Measurements from ENCODE around the gene METTL23. TPM values are rescaled to one million over a fixed set of nuclear protein-coding genes. Genes with fewer than 3 reads are reported as not detected.

Gene METTL23
- total and polyA plus RNA-seq, 2 of the 8 experiments (the other 6 are each of a cell fraction or from before 2014, with no cell fraction given), result 36.1 to 60.2 TPM

- TF ChIP-seq MAX (IDR thresholded peaks at IDR 0.05) (no peak), GABPA (IDR thresholded peaks at IDR 0.05; ENCODE audit: borderline replicate concordance, insufficient read depth, low read length) (peak; percentile 70; the same call in 1 of the 2 replicates), RFX5 (IDR thresholded peaks at IDR 0.05; ENCODE audit: borderline replicate concordance, low read depth, low read length) (no peak), NANOG (IDR thresholded peaks at IDR 0.05; ENCODE audit: insufficient read depth, low read depth, low read length, poor library complexity, severe bottlenecking) (no peak), KDM5A (IDR thresholded peaks at IDR 0.05; ENCODE audit: low read length) (no peak), TCF12 (IDR thresholded peaks at IDR 0.05; ENCODE audit: low read depth, low read length) (no peak), POU5F1 (IDR thresholded peaks at IDR 0.05; ENCODE audit: low read depth, low read length) (no peak)
Observed at GRCh38 chr17:76681222-76682137, 45.2 kb upstream of the METTL23 start (continued).
